Kidney epithelial cell (primary cell): ENCODE results near the gene ARID3A. TPM values are rescaled to one million over a fixed set of nuclear protein-coding genes. Genes with fewer than 3 reads are reported as not detected.

Experiments used
- DNase-seq: peaks from one replicate; pipeline ENCODE4 v3.0.0-alpha.2; 2010; ENCODE audit warnings: low read depth
- H3K27me3 ChIP-seq: 2 replicates; pipeline ENCODE4 v1.6.0; 2011; ENCODE audit warnings: low read length; ENCODE audit not compliant: control insufficient read depth, insufficient read depth
- H3K36me3 ChIP-seq: 2 replicates; pipeline ENCODE4 v1.5.1; 2011; ENCODE audit warnings: low read length; ENCODE audit not compliant: control insufficient read depth, insufficient read depth
- H3K4me3 ChIP-seq: 2 replicates; pipeline ENCODE4 v1.5.1; 2011; ENCODE audit warnings: low read depth, mild to moderate bottlenecking, control low read depth, low read length
- total RNA-seq: library from RNA; depleted of rRNA; stranded (reverse); fragments of >200 nt; gene quantifications from 2 replicates; pipeline ENCODE4 v1.2.3, GENCODE V29; 2015
- TF ChIP-seq, protein P1 (sequence below): IDR thresholded peaks from 2 replicates; pipeline ENCODE4 v1.5.1; 2011; ENCODE audit warnings: mild to moderate bottlenecking, moderate library complexity, low read length, control low read depth, inconsistent platforms; ENCODE audit not compliant: insufficient read depth, poor library complexity, severe bottlenecking

Gene ARID3A
- total RNA-seq, 1 donor from 2014 or later: 27.4 TPM

DNA sequence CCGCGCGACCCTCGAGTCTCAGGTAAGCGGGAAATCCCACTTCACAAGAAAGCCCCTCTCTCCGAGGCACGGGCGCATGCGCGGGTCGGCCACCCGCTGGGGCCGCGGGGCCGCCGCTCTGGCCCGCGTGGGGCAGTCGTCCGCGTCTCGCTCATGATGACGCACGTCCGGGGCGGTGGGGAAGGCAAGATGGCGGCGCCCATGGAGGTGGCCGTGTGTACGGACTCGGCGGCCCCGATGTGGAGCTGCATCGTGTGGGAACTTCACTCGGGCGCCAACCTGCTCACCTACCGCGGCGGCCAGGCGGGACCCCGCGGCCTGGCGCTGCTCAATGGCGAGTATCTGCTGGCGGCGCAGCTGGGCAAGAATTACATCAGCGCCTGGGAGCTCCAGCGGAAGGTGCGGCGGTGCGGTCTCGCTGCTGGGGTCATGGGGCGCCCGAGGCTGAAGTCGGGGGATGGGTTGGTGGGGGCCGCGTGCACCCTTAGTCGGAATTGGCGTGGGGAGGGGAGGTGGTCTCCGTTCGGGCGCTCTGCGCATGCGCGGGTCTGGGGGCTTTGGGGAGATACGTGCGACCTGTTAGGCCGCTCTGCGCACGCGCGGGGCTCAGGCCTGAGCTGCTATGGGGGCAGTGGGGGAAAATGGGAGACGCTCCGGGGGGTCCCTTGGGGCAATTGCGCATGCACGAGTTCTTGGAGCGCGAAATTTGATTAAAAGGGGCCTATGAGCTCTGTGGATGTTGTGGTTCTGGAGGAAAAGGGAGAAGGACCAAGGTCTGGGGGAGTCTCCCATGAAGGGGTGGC, 58.5 kb downstream of the ARID3A start, which contains the start of gene WDR18:
TSS of gene WDR18 (plus strand) at position 181 of the 803 bp plus-strand sequence. CDS start at position 190, 9 bp downstream.
- Histone ChIP-seq H3K4me3 (peak within 1 kb of the TSS; percentile 97), H3K36me3 (no peaks in the 10 kb centered on the region), H3K27me3 (no peaks in the 10 kb centered on the region)
- TF ChIP-seq, protein P1, sequence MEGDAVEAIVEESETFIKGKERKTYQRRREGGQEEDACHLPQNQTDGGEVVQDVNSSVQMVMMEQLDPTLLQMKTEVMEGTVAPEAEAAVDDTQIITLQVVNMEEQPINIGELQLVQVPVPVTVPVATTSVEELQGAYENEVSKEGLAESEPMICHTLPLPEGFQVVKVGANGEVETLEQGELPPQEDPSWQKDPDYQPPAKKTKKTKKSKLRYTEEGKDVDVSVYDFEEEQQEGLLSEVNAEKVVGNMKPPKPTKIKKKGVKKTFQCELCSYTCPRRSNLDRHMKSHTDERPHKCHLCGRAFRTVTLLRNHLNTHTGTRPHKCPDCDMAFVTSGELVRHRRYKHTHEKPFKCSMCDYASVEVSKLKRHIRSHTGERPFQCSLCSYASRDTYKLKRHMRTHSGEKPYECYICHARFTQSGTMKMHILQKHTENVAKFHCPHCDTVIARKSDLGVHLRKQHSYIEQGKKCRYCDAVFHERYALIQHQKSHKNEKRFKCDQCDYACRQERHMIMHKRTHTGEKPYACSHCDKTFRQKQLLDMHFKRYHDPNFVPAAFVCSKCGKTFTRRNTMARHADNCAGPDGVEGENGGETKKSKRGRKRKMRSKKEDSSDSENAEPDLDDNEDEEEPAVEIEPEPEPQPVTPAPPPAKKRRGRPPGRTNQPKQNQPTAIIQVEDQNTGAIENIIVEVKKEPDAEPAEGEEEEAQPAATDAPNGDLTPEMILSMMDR: no peak
- no peak for DNase-seq

DNA sequence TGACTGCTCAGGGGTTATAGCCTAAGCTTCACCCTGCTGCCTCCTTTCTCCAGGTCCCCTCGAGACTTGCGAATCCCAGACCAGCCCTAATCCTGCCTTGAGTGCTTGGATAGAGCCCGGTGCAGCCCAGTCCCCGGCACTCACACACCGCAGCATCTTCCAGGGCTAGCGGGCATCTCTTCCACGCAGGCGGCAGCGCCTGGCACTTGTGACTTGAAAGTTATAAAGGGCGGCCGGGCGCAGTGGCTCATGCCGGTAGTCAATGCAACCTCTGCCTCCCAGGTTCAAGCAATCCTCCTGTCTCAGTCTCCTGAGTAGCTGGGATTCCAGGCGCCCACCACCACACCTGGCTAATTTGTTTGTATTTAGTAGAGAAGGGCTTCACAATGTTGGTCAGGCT, 60.2 kb downstream of the ARID3A start:
- no peaks in the 10 kb centered on the region for H3K36me3 ChIP-seq
- H3K4me3 ChIP-seq: no peak overlapping the region
- no peaks in the 10 kb centered on the region for H3K27me3 ChIP-seq
- DNase-seq: no peak
- TF ChIP-seq, protein P1: no peak

DNA sequence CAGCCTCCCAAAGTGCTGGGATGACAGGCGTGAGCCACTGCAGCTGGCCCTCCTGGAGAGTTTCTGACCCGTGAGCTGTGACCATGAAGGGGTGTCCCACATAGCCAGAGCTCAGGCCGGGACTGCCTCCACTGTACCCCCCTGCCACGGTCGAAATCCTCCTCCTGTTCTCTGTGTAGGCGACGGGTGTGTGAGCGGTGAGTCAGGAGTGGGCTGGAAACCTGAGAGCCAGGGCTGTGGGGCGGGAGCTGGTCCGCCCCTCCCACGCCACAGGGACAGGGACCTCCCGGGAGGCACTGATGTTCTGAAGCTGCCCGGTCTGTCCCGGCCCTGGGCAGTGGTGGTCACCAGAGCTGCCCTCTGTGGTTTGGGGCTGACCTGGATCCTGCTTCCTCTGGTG, 62.2 kb downstream of the ARID3A start:
- TF ChIP-seq, protein P1: no peak
- Histone ChIP-seq H3K36me3 (no peaks in the 10 kb centered on the region), H3K4me3 (no peak overlapping the region), H3K27me3 (no peaks in the 10 kb centered on the region)
- DNase-seq: no peak

DNA sequence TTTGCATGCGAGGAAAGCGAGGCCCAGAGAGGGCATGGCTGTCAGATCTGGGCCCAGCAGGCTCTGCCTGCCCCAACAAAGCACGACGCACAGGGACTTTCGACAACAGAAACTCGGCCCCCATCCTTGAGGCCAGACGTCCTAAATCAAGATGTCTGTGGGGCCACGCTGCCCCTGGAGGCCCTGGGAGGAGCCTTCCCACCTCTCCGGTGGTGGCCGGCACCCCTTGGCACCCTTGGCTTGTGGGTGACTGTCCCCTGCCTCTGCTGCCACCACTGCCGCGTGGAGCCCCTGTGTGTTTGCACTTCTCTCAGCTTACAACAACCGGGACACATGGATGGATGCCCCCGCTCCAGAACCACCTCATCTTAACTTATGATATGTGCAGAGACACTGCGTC, 62.7 kb downstream of the ARID3A start:
- no peak for DNase-seq
- Histone ChIP-seq H3K36me3 (no peaks in the 10 kb centered on the region), H3K27me3 (no peaks in the 10 kb centered on the region), H3K4me3 (no peak overlapping the region)
- TF ChIP-seq, protein P1: no peak

DNA sequence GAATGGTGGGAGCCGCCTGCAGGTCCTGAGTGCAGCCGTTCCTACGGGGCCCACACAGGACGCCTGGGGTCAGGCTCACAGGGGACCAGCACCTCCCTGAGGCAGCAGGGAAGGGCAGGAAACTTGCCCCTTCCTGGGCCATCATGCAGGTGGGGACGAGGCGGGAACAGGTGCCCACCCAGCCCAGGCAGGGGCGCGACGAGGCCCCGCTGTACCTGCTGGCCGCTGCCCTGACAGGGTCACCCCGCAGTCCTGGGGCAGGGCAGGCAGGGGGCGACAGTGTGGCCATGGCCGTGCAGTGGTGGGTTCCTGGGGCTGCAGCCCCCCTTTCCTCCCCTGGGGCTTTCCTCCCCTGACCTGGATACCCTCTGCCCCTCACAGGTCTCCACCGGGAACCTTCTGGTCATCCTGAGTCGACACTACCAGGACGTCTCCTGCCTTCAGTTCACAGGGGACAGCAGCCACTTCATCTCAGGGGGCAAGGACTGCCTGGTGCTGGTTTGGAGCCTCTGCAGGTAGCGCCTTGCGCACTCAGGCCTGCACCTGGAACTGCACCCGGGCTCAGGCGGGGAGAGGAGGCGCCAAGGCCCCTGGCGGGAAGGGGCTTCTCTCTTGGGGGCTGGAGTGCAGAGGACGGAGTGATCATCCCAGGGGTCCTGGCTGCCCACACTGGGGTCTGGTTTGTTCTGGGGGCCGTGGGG, 63.7 kb downstream of the ARID3A start:
- no peak for DNase-seq
- Histone ChIP-seq H3K4me3 (no peak overlapping the region), H3K27me3 (no peaks in the 10 kb centered on the region), H3K36me3 (no peaks in the 10 kb centered on the region)
- TF ChIP-seq, protein P1: peak; percentile 33
